Psoas muscle (tissue), 8 donors: Measurements from ENCODE around the gene UNC5B. TPM values are rescaled to one million over a fixed set of nuclear protein-coding genes. Genes with fewer than 3 reads are reported as not detected.

Experiments used
- ATAC-seq, 4 donors: fragments of 200-7000 bp; cut with Tn5 transposase; one replicate each; pipeline ENCODE4 v1.9.1; 2020; ENCODE audit warnings: moderate library complexity in 3 of 4, mild to moderate bottlenecking in 2 of 4
- DNase-seq, 2 donors: peaks; one replicate each; pipeline ENCODE4 v3.0.0-alpha.2; 2020
- H3K27ac ChIP-seq: fragments of 200-600 bp; one replicate; pipeline ENCODE4 v1.8.0; 2022
- H3K27me3 ChIP-seq, 3 donors: fragments of 200-600 bp in 1 of 3; one replicate each; pipeline versions ENCODE4 v1.6.1 to v1.8.0; 2013 to 2022; ENCODE audit warnings: low read length in 2 of 3, mild to moderate bottlenecking in 2 of 3, moderate library complexity in 1 of 3; ENCODE audit not compliant: insufficient read depth in 3 of 3
- H3K36me3 ChIP-seq, 2 donors: fragments of 200-600 bp in 1 of 2; one replicate each; pipeline versions ENCODE4 v1.6.1 to v1.8.0; 2013 to 2022; ENCODE audit warnings: low read depth in 1 of 2, mild to moderate bottlenecking in 1 of 2, moderate library complexity in 1 of 2; ENCODE audit not compliant: insufficient read depth in 1 of 2
- H3K4me1 ChIP-seq: fragments of 200-600 bp; one replicate; pipeline ENCODE4 v1.8.0; 2022
- H3K4me3 ChIP-seq: fragments of 200-600 bp; one replicate; pipeline ENCODE4 v1.8.0; 2022; ENCODE audit warnings: mild to moderate bottlenecking
- H3K9me3 ChIP-seq: fragments of 200-600 bp; one replicate; pipeline ENCODE4 v1.8.0; 2022
- CTCF ChIP-seq: fragments of 200-600 bp; IDR thresholded peaks from one replicate; pipeline ENCODE4 v1.8.0; 2022; ENCODE audit warnings: antibody characterized with exemption
- WGBS, 3 donors: extraction: QIAGEN DNeasy Blood & Tissue Kit; methylation state at CpG; one replicate each; pipeline versions ENCODE4 v1.1.6 to v1.1.7; 2013; 5-methylcytosine and 5-hydroxymethylcytosine counted together
- intact Hi-C, 2 donors: fragments of 100-400 bp; cut with DNase I; formaldehyde crosslinking; loops; one replicate each; pipeline versions ENCODE4 v1.11.0 to v1.14.2; 2022
- polyA plus RNA-seq, 3 donors: library from polyadenylated mRNA; stranded (reverse); fragments of 200-250 nt; gene quantifications; one replicate each; pipeline ENCODE4 v1.2.3, GENCODE V29; 2013
- total RNA-seq, 4 donors: library from RNA; stranded (reverse); fragmentation: NEBNext Ultra II Directional in 2 of 4; extraction: Animal tissue kit (Norgen Biotek cat#: 25700) in 2 of 4; gene quantifications; one replicate each; pipeline versions ENCODE4 v1.2.1 to v1.2.4, GENCODE V29; 2021 to 2023
- donor health status: healthy with polysubstance abuse.
- donor health status: DM: no; HTN: no; CAD: no; lungs with moderate emphysema.
- donor health status: Bipolar disorder and iron deficiency.
- donor health status: healthy.
- donor health status: DM: yes; HTN: yes; CAD: no.
- donor health status: DM: no; HTN: no; CAD: no.
- donor health status: DM: no; HTN: no; CAD: no.
- donor health status: DM: yes; HTN: yes; CAD: no.

Gene UNC5B
- total and polyA plus RNA-seq, 7 donors = 0.65 to 5.7 (median 1.3) TPM

DNA sequence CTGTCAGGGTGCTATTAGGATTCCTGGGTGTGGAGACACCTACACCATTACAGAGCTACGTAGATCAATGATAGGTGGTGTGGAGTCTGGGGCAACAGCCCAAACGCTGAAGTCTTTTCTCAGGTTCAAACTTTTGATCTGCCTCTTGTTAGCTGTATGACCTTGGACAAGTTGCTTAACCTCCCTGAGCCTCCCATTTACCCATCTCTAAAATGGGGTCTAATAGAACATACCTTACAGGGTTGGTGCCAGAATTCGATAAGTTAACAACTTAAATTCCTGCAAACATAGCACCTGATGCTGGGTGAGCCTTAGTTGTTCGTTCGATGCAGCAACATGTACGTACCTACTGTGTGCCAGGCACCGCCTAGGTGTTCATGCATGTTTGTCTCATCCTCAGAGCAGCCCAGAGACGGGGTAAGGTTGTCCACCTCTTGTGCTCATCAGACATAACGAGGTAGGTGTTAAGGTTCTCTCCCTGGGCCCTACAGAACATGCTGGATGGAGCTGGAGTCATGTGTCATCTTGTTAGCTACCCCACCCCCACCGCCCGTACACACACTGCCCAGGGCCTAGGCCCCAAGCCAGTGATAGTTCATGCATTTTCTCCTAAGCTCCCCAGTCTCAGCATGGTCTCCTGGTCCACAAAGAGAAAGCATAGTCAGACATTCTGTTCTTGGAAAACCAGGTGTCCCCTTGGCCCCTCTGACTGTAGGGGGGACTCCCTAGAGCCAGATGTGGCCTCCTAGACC, 65.7 kb downstream of the UNC5B start:
- TF ChIP-seq CTCF = no peak
- DNase-seq (no peak), ATAC-seq (no peak)
- intact Hi-C loops = loop anchor here in 1 of 2 donors (5.0 kb wide), 1 partner anchor 371 kb away; no protein-coding TSS in a partner anchor
- peaks cover 7% of the 10 kb centered on the region for H3K4me1 ChIP-seq
- no peaks in the 10 kb centered on the region for H3K9me3 ChIP-seq
- H3K4me3 ChIP-seq = no peak overlapping the region
- no peaks in the 10 kb centered on the region for H3K27me3 ChIP-seq
- 94 to 98% (median 95%) methylated on average over 11 of the region's 11 CpGs for WGBS, 3 donors
- no peaks in the 10 kb centered on the region for H3K36me3 ChIP-seq
- H3K27ac ChIP-seq = no peak overlapping the region

- H3K9me3 ChIP-seq = no peaks in the 10 kb centered on the region
- intact Hi-C loops = loop anchor here in 1 of 2 donors (5.0 kb wide), 1 partner anchor 372 kb away; no protein-coding TSS in a partner anchor
- no peaks in the 10 kb centered on the region for H3K36me3 ChIP-seq
- no peak overlapping the region for H3K4me3 ChIP-seq
- peaks cover 7% of the 10 kb centered on the region for H3K4me1 ChIP-seq
- no peak for DNase-seq
- H3K27ac ChIP-seq = no peak overlapping the region
- no peak for ATAC-seq
- TF ChIP-seq CTCF = no peak
- 55 to 63% (median 55%) methylated on average over 18 to 19 of the region's 19 CpGs for WGBS, 3 donors
- H3K27me3 ChIP-seq = no peaks in the 10 kb centered on the region
These were observed 66.6 kb downstream of the UNC5B start for GRCh38 chr10:71278691-71279588.

DNA sequence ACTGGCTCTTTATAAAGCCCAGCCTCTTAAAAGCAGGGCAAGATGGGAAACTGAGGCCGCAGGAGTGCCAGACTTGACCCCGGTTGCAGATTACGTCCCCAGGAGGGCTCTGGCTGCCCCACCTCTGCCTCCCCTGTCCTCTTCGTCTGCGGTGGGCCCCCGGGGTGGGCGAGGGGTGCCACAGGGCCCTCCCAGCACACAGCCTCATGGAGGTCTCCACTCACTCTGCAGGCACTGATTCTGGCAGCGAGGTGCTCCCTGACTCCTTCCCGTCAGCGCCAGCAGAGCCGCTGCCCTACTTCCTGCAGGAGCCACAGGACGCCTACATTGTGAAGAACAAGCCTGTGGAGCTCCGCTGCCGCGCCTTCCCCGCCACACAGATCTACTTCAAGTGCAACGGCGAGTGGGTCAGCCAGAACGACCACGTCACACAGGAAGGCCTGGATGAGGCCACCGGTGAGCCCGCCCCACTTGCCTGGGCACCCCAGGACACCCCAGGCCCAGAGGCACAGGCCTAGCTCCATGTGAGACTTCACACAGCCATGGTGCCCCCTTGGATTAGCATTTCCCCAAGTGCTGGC, 67.3 kb downstream of the UNC5B start:
- no peak for TF ChIP-seq CTCF
- ATAC-seq = no peak

GRCh38 chr10:71280216-71280615, 67.8 kb downstream of the UNC5B start:
- no peak for TF ChIP-seq CTCF
- ATAC-seq (no peak), DNase-seq (no peak)
- H3K9me3 ChIP-seq = no peaks in the 10 kb centered on the region
- H3K36me3 ChIP-seq = no peaks in the 10 kb centered on the region
- H3K4me3 ChIP-seq = no peak overlapping the region
- WGBS, 3 donors = 91 to 93% (median 92%) methylated on average over 5 of the region's 5 CpGs
- intact Hi-C loops = loop anchor here in 1 of 2 donors (5.0 kb wide), 1 partner anchor 68 kb away; the partner anchor contains the start of gene UNC5B
- H3K27me3 ChIP-seq = no peaks in the 10 kb centered on the region
- no peak overlapping the region for H3K27ac ChIP-seq
- no peaks in the 10 kb centered on the region for H3K4me1 ChIP-seq

More for the DNA sequence above, 67.3 kb downstream of the UNC5B start:
- Histone ChIP-seq H3K27ac (no peak overlapping the region), H3K4me3 (no peak overlapping the region), H3K27me3 (no peaks in the 10 kb centered on the region), H3K9me3 (no peaks in the 10 kb centered on the region), H3K4me1 (peaks cover 4% of the 10 kb centered on the region), H3K36me3 (no peaks in the 10 kb centered on the region)
- no peak for DNase-seq
- WGBS, 3 donors = 84 to 90% (median 85%) methylated on average over 22 of the region's 22 CpGs
- intact Hi-C loops = loop anchor here in 1 of 2 donors (5.0 kb wide), 2 partner anchors 67 to 372 kb away; partner anchors contain the start of gene UNC5B
